GM23338 (cell line): ENCODE results near the gene CFAP57. TPM values are rescaled to one million over a fixed set of nuclear protein-coding genes. Genes with fewer than 3 reads are reported as not detected.

Source experiments
- ATAC-seq: fragments of 200-7000 bp; cut with Tn5 transposase; 3 replicates; pipeline ENCODE4 v1.9.1; 2020
- DNase-seq: peaks from one replicate; pipeline ENCODE4 v3.0.0-alpha.2; 2015; ENCODE audit warnings: low spot score
- H2AFZ ChIP-seq: fragments of 200-600 bp; sonication (generic); 2 replicates; pipeline ENCODE4 v1.8.0; 2016; ENCODE audit warnings: antibody characterized with exemption, mild to moderate bottlenecking, moderate library complexity
- H3F3A ChIP-seq: fragments of 200-600 bp; sonication (generic); replicated peaks from 2 replicates; pipeline ENCODE4 v1.8.0; 2017; ENCODE audit warnings: antibody characterized with exemption, mixed run types, low read depth
- H3K27ac ChIP-seq: fragments of 200-600 bp; sonication (generic); 2 replicates; pipeline ENCODE4 v1.6.1; 2016; ENCODE audit warnings: low read depth
- H3K27me3 ChIP-seq: fragments of 200-600 bp; sonication (generic); 2 replicates; pipeline ENCODE4 v1.8.0; 2016; ENCODE audit warnings: mild to moderate bottlenecking, mixed run types, moderate library complexity; ENCODE audit not compliant: insufficient read depth
- H3K36me3 ChIP-seq: fragments of 200-600 bp; sonication (generic); 2 replicates; pipeline ENCODE4 v1.8.0; 2016; ENCODE audit warnings: mild to moderate bottlenecking; ENCODE audit not compliant: insufficient read depth
- H3K4me1 ChIP-seq: fragments of 200-600 bp; sonication (generic); 2 replicates; pipeline ENCODE4 v1.8.0; 2016; ENCODE audit warnings: mild to moderate bottlenecking, moderate library complexity; ENCODE audit not compliant: insufficient read depth
- H3K4me2 ChIP-seq: fragments of 200-600 bp; sonication (generic); 2 replicates; pipeline ENCODE4 v1.7.1; 2017; ENCODE audit warnings: mixed run types
- H3K4me3 ChIP-seq: fragments of 200-600 bp; sonication (generic); 2 replicates; pipeline ENCODE4 v1.6.1; 2016; ENCODE audit warnings: mixed run types
- H3K79me2 ChIP-seq: fragments of 200-600 bp; sonication (generic); replicated peaks from 2 replicates; pipeline ENCODE4 v1.8.0; 2017; ENCODE audit warnings: mild to moderate bottlenecking; ENCODE audit not compliant: insufficient read depth
- H3K9me2 ChIP-seq: fragments of 200-600 bp; sonication (generic); 2 replicates; pipeline ENCODE4 v1.8.0; 2017; ENCODE audit not compliant: insufficient read depth
- H4K20me1 ChIP-seq: fragments of 200-600 bp; sonication (generic); replicated peaks from 2 replicates; pipeline ENCODE4 v1.8.0; 2017; ENCODE audit warnings: mild to moderate bottlenecking; ENCODE audit not compliant: insufficient read depth
- H3K27ac Mint-ChIP-seq: 2 replicates; pipeline ENCODE4 v1.8.0; 2020; ENCODE audit warnings: inconsistent platforms, mild to moderate bottlenecking, moderate library complexity, mixed read lengths
- H3K27me3 Mint-ChIP-seq: 3 replicates; pipeline ENCODE4 v1.8.0; 2022; ENCODE audit warnings: low read depth, mild to moderate bottlenecking, moderate library complexity, mixed read lengths, inconsistent platforms; ENCODE audit not compliant: insufficient read depth, poor library complexity
- H3K36me3 Mint-ChIP-seq: 3 replicates; pipeline ENCODE4 v1.8.0; 2021; ENCODE audit warnings: low read depth, mild to moderate bottlenecking, inconsistent platforms, moderate library complexity, mixed read lengths
- H3K4me1 Mint-ChIP-seq: 3 replicates; pipeline ENCODE4 v1.8.0; 2020; ENCODE audit warnings: mild to moderate bottlenecking, inconsistent platforms, mixed read lengths
- H3K4me3 Mint-ChIP-seq: 3 replicates; pipeline ENCODE4 v1.8.0; 2021; ENCODE audit warnings: moderate library complexity, mild to moderate bottlenecking, inconsistent platforms, mixed read lengths
- H3K9me3 Mint-ChIP-seq: 3 replicates; pipeline ENCODE4 v1.8.0; 2020; ENCODE audit warnings: moderate library complexity, mild to moderate bottlenecking, inconsistent platforms, mixed read lengths
- CREB1 ChIP-seq: fragments of 250-450 bp; sonication (Bioruptor Pico); IDR thresholded peaks from 2 replicates; pipeline ENCODE4 v1.5.0; 2020; ENCODE audit warnings: low read depth, mild to moderate bottlenecking, moderate library complexity
- EZH2 ChIP-seq: fragments of 200-600 bp; sonication (generic); IDR thresholded peaks from one replicate; pipeline ENCODE4 v1.8.0; 2017; ENCODE audit warnings: antibody characterized with exemption, mild to moderate bottlenecking, low read depth; ENCODE audit not compliant: unreplicated experiment
- EZH2phosphoT487 ChIP-seq: fragments of 200-600 bp; sonication (generic); IDR thresholded peaks from one replicate; pipeline ENCODE4 v1.8.1; 2018; ENCODE audit warnings: antibody characterized with exemption; ENCODE audit not compliant: unreplicated experiment
- JUNB ChIP-seq: IDR thresholded peaks from one replicate; pipeline ENCODE4 v1.6.1; 2016; ENCODE audit warnings: antibody characterized with exemption; ENCODE audit not compliant: unreplicated experiment
- NANOG ChIP-seq: IDR thresholded peaks from 2 replicates; pipeline ENCODE4 v1.6.1; 2016; ENCODE audit warnings: antibody characterized with exemption, borderline replicate concordance
- POLR2AphosphoS5 ChIP-seq: IDR thresholded peaks from 2 replicates; pipeline ENCODE4 v1.6.1; 2016; ENCODE audit warnings: antibody characterized with exemption, low read depth
- REST ChIP-seq: IDR thresholded peaks from one replicate; pipeline ENCODE4 v1.6.1; 2018; ENCODE audit warnings: antibody characterized with exemption; ENCODE audit not compliant: unreplicated experiment
- STAT1 ChIP-seq: IDR thresholded peaks from one replicate; pipeline ENCODE4 v1.6.1; 2016; ENCODE audit warnings: antibody characterized with exemption; ENCODE audit not compliant: unreplicated experiment
- ZNF114 ChIP-seq: fragments of 250-450 bp; sonication (Bioruptor Pico); IDR thresholded peaks from 2 replicates; pipeline ENCODE4 v1.5.0; 2020; ENCODE audit warnings: mild to moderate bottlenecking, moderate library complexity
- ZNF331 ChIP-seq: fragments of 250-450 bp; sonication (Bioruptor Pico); IDR thresholded peaks from 2 replicates; pipeline ENCODE4 v1.5.0; 2020; ENCODE audit warnings: low read depth, mild to moderate bottlenecking, moderate library complexity
- polyA plus RNA-seq: library from polyadenylated mRNA; unstranded; fragments of >200 nt; fragmentation: Nextera tagmentation; extraction: Ambion mirVana; gene quantifications from 2 replicates; pipeline ENCODE4 v1.2.1, GENCODE V29; 2016
- total RNA-seq: library from RNA; depleted of rRNA; stranded (reverse); fragments of >200 nt; shearing (Covaris generic); gene quantifications from 2 replicates; pipeline ENCODE4 v1.2.3, GENCODE V29; 2014
- TF ChIP-seq, protein P1 (sequence below), 2 experiments: fragments of 200-600 bp in 1 of 2; sonication (generic) in 1 of 2; conservative IDR thresholded peaks; 2 replicates each; pipeline versions ENCODE4 v1.5.1 to v1.6.1; 2016 to 2017; ENCODE audit warnings: antibody characterized with exemption in 2 of 2, low read depth in 2 of 2, mild to moderate bottlenecking in 2 of 2, moderate library complexity in 1 of 2
- TF ChIP-seq, protein P2 (sequence below): IDR thresholded peaks from 2 replicates; pipeline ENCODE4 v1.6.1; 2016; ENCODE audit warnings: antibody characterized with exemption

CFAP57 gene
- total and polyA plus RNA-seq, 2 experiments from 2014 or later, result 0.37 to 0.38 TPM

DNA sequence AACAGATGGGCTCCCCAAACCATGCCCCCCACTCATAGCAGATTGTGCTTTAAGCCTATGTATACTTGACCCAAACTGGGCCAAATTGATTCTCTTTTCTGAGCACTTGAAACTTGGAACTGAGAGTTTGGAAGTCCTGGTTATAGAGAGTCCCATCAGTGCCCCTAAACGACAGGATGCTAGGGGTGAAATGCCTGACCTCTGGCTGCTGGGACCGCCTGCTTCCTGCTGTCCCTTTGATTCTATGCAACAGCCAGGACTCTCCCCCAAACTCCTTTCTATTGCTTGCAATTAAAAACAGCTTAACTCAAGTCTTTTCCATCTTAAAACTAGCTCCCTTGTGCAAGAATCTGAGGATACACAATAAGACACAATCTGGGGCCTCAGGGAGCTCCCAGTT is 108.6 kb downstream of the CFAP57 start (continued):
- TF ChIP-seq REST (no peak), ZNF331 (CRISPR knock-in tag) (no peak), CREB1 (CRISPR knock-in tag) (no peak), NANOG (no peak), STAT1 (no peak), POLR2AphosphoS5 (no peak)
- TF ChIP-seq, protein P1, sequence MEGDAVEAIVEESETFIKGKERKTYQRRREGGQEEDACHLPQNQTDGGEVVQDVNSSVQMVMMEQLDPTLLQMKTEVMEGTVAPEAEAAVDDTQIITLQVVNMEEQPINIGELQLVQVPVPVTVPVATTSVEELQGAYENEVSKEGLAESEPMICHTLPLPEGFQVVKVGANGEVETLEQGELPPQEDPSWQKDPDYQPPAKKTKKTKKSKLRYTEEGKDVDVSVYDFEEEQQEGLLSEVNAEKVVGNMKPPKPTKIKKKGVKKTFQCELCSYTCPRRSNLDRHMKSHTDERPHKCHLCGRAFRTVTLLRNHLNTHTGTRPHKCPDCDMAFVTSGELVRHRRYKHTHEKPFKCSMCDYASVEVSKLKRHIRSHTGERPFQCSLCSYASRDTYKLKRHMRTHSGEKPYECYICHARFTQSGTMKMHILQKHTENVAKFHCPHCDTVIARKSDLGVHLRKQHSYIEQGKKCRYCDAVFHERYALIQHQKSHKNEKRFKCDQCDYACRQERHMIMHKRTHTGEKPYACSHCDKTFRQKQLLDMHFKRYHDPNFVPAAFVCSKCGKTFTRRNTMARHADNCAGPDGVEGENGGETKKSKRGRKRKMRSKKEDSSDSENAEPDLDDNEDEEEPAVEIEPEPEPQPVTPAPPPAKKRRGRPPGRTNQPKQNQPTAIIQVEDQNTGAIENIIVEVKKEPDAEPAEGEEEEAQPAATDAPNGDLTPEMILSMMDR (conservative IDR thresholded peaks at IDR 0.05; ENCODE audit: low read depth in 2 of 2), result no peak

- H3K27me3 ChIP-seq, result no peaks in the 10 kb centered on the region
- no peak for ATAC-seq
- no peak overlapping the region; the same call in 2 of the 3 replicates for H3K4me3 Mint-ChIP-seq
- TF ChIP-seq STAT1 (no peak), ZNF331 (CRISPR knock-in tag) (no peak), JUNB (no peak), EZH2phosphoT487 (no peak), REST (no peak), CREB1 (CRISPR knock-in tag) (no peak), ZNF114 (CRISPR knock-in tag) (no peak), EZH2 (no peak)
- TF ChIP-seq, protein P2, sequence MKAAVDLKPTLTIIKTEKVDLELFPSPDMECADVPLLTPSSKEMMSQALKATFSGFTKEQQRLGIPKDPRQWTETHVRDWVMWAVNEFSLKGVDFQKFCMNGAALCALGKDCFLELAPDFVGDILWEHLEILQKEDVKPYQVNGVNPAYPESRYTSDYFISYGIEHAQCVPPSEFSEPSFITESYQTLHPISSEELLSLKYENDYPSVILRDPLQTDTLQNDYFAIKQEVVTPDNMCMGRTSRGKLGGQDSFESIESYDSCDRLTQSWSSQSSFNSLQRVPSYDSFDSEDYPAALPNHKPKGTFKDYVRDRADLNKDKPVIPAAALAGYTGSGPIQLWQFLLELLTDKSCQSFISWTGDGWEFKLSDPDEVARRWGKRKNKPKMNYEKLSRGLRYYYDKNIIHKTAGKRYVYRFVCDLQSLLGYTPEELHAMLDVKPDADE, result no peak
- TF ChIP-seq, protein P1 (conservative IDR thresholded peaks at IDR 0.05; ENCODE audit: low read depth in 2 of 2), result no peak
Observed at GRCh38 chr1:43282220-43283195, 110.4 kb downstream of the CFAP57 start.

More at GRCh38 chr1:43282220-43283195, 110.4 kb downstream of the CFAP57 start:
- H3K27me3 Mint-ChIP-seq, result peaks cover 15% of the 10 kb centered on the region
- Histone ChIP-seq H3K27ac (no peak overlapping the region), H4K20me1 (no peaks in the 10 kb centered on the region), H3K36me3 (no peaks in the 10 kb centered on the region), H3F3A (no peaks in the 10 kb centered on the region), H3K79me2 (no peaks in the 10 kb centered on the region), H3K4me1 (peaks cover 14% of the 10 kb centered on the region), H3K4me3 (no peak overlapping the region), H3K9me2 (no peaks in the 10 kb centered on the region), H3K4me2 (no peak overlapping the region), H2AFZ (no peak overlapping the region)
- peaks cover 25% of the 10 kb centered on the region for H3K4me1 Mint-ChIP-seq
- no peak overlapping the region for H3K27ac Mint-ChIP-seq
- H3K9me3 Mint-ChIP-seq, result no peaks in the 10 kb centered on the region; the same call in 2 of the 3 replicates
- no peak for DNase-seq
- peaks cover 21% of the 10 kb centered on the region; the same call in 2 of the 3 replicates for H3K36me3 Mint-ChIP-seq
